Measurements from ENCODE around the gene SUPT5H.

Gene SUPT5H

DNA sequence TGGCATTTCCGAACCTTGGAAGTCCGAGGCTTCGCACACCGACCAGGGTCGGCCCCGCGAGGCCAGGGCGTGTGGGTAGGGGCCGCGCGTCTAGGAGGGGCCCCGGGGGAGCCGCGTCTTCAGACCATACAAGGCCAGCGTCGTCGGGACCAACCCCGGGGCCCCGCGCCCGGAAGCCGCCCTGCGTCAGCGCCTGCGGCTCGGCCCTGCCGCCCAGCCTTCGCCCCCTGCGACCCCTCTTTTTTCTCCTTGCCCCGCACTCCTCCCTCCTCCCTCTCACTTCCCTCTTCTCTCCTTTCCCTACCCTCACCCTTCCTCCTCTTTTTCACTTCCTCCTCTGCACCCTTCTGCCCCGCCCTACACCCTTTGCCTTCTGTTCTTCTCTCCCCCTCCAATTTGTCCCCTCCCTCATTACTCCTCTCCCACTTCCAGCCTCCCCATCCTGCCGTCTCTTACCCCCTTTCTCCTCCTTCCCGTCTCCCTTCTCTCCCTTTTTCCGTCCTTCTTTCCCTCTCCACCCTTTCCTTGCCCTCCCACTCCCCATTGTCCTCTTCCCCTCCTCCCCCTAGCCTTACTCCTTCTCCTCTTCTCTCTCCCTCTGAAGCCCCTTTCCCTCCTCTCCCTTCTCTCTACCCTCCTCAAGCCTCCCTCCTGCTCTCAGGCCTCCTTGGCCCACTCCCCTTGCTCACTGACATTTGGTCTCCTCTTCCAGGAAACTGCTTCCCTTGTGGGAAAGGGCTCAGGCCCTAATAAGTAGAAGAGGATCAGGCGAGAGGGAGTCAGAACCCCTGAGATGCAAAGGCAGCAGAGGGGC, 35.2 kb upstream of the SUPT5H start:
- DNase-seq (ENCODE audit: low spot score) = peak; percentile 84
- no peak for TF ChIP-seq CTCF (IDR thresholded peaks at IDR 0.05; ENCODE audit: extremely low read depth, insufficient read depth, missing control alignments)
- in situ Hi-C loops (cut with MboI; ENCODE audit: low pct_unique_long_range_greater_than_20kb, low sequenced_read_pairs, unreplicated experiment) = no loop called here

GRCh38 chr19:39410831-39411080, 34.6 kb upstream of the SUPT5H start:
- TF ChIP-seq CTCF (IDR thresholded peaks at IDR 0.05; ENCODE audit: extremely low read depth, insufficient read depth, missing control alignments) = no peak
- in situ Hi-C loops (cut with MboI; ENCODE audit: low pct_unique_long_range_greater_than_20kb, low sequenced_read_pairs, unreplicated experiment) = no loop called here
- no peak for DNase-seq (ENCODE audit: low spot score)

DNA sequence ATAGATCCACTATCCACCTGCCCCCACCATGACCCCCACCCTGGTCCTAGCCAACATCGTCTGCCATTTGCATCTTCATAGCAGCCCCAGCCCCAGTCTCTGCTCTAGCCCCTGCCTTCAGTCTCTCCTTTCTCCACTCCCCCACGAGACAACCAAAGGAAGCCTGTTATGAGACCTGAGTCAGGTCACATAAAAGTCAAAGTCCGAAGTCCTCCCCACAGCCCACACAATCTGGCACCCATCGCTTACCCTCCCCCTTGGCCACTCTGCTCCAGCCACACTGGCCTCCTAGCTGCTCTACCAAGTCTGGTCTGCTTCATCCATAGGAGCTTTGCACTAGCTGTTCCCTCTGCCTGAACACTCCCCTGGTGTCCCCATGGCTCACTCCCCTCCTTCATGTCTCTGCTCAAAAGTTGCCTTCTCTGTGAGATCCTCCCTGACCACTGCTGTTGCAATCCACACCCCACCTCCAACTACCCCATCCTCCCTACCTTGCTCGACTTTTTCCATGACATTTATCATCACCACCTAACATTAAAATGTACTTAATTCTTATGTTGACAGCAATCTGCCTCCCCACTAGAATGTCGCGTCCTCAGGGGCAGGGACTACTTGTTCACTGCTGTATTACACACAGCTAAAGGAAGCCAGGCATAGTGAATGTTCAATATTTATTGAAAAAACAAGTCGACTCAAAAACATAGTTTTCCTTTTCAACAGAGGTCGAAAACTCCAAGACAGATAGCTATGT, 34.1 kb upstream of the SUPT5H start:
- in situ Hi-C loops (cut with MboI; ENCODE audit: low pct_unique_long_range_greater_than_20kb, low sequenced_read_pairs, unreplicated experiment) = no loop called here
- TF ChIP-seq CTCF (IDR thresholded peaks at IDR 0.05; ENCODE audit: extremely low read depth, insufficient read depth, missing control alignments) = no peak

DNA sequence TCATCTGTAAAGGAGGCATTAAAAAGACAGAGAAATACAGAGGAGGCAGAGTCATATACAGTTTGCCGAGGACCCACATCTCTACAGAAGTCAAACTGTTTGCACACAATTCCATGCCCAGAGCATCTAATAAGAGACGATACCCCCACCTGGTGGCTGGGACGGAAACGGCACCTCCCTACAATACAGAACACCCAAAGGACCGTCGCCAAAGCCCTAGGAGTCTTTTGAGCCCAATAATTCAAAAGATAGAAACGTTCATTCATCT, 33.6 kb upstream of the SUPT5H start:
- TF ChIP-seq CTCF (IDR thresholded peaks at IDR 0.05; ENCODE audit: extremely low read depth, insufficient read depth, missing control alignments) = peak; percentile 81
- in situ Hi-C loops (cut with MboI; ENCODE audit: low pct_unique_long_range_greater_than_20kb, low sequenced_read_pairs, unreplicated experiment) = no loop called here
- peak; percentile 83 for DNase-seq (ENCODE audit: low spot score)

More for the DNA sequence above, 34.1 kb upstream of the SUPT5H start:
- DNase-seq (ENCODE audit: low spot score) = no peak

DNA sequence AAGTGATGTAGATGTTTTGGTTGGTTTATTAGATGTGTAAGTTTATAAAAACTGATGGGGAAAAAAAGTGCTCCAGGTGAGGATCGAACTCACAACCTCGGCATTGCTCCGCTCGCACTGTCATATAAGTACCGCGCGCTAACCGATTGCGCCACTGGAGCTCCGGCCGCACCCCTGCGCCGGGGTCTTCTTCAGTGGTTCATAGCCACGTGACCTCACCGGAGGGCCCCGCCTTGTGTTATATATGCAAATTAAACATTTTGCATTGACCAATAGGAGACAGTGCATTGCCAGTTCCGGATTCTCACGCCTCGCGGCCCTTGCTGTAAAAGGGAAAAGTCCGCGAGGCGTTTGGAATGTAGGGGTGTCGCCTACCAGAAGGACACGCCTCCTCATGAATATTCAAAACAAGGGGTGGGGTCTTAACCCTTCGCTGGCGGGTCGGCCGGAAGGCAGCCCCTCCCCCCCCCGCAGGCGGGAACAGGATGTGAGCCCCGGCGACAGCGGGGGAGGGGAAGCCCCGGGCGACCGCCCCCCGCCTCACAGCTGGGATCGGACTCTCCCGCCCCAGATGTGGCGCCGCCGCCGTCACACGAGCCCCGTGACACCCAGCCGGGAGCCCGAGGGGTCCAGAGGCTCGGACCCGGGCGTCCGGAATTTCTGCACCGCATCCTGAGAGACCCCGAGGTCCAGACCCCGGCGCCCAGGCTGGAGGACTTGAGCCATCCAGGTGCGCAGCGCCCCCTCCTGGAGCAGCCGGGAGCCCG, 33.1 kb upstream of the SUPT5H start, which contains the start of gene PLEKHG2:
Gene PLEKHG2, plus strand, starts transcription at position 570 of the 767 bp plus-strand sequence. CDS start 1,418 bp downstream, outside the sequence.
- TF ChIP-seq CTCF (IDR thresholded peaks at IDR 0.05; ENCODE audit: extremely low read depth, insufficient read depth, missing control alignments) = peak; percentile 86
- in situ Hi-C loops (cut with MboI; ENCODE audit: low pct_unique_long_range_greater_than_20kb, low sequenced_read_pairs, unreplicated experiment) = no loop called here
- DNase-seq (ENCODE audit: low spot score) = peak; percentile 99

DNA sequence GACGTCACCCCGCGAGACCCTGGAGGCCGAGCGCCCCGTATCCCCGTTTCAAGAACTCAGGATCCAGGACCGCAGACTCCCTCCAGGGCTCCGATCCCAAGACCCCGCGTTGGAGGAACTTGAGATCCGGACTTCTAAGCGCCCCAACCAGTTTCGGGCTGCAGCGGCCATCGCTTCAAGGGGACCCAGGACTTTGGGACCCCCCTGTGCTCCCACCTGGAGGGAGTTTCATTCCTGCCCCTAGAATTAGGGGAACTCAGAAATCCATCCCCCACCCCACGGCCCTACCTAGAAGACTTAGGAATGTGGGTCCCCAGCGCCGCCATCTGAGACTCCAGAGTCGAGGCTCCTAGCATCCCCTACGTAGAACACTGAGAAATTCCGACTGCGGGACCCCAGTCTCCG, 32.5 kb upstream of the SUPT5H start:
- DNase-seq (ENCODE audit: low spot score) = no peak
- in situ Hi-C loops (cut with MboI; ENCODE audit: low pct_unique_long_range_greater_than_20kb, low sequenced_read_pairs, unreplicated experiment) = no loop called here
- TF ChIP-seq CTCF (IDR thresholded peaks at IDR 0.05; ENCODE audit: extremely low read depth, insufficient read depth, missing control alignments) = no peak
